DMS153 (cell line): Measurements from ENCODE around the gene CHAC2.
A peak's percentile ranks its signal among the peaks of the same experiment; 100 is the strongest.
"Not testable (repeated sequence)": the region's sequence is repeated elsewhere in the genome, so short reads cannot be mapped to it uniquely, and the experiment has no call there.

Experiments used
- DNase-seq: peaks from one replicate; lab custom pipeline; 2025; lab: John Stamatoyannopoulos, UW

CHAC2 gene

GRCh38 chr2:53778536-53779162 is 11.0 kb downstream of the CHAC2 start:
- DNase-seq = no peak

DNA sequence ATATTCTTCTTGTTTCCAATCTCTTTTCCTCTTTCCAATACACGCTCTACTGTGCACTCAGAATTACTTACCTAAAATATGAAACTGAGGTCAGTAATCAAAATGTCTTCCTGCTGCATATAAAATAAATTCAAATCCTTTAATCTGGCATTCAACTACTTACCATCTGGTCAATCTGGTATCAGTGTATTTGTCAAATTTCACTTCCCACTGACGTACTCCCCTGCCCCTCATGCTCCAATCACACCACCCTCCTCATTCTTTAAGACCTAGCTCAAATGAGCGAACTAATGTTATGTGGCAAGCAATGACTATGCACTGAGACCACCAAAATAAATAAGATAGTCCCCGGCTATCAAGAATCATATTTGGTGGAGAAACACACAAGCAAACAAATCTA is 12.5 kb downstream of the CHAC2 start:
- DNase-seq = no peak

DNA sequence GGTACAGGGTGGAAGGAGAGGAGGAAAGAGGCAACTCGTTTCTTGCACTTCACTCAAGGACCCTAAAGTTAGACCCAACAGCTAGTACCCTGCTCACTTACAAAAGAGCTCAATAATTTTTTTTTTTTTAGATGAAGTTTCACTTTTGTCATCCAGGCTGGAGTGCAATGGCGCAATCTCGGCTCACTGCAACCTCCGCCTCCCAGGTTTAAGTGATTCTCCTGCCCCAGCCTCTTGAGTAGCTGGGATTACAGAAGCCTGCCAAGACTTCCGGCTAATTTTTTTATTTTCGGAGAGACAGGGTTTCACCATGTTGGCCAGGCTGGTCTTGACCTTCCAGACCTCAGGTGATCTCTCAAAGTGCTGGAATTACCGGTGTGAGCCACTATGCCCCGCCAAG is 15.1 kb downstream of the CHAC2 start:
- no peak for DNase-seq

DNA sequence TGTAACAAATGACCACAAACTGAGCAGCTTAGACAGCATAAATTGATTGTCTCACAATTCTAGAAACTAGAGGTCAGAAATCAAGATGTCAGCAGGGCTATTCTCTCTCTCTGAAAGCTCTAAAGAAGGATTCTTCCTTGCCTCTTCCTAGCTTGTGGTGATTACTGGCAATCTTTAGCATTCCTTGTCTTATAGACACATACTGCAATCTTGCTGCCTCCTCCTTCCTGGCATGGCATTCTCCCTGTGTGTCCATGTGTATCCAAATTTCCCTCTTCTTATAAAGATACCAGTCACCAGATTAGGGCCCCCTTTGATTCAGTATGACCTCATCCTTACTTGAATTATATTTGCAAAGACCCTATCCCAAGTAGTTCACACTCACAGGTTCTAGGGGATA is 16.8 kb downstream of the CHAC2 start:
- no peak for DNase-seq

GRCh38 chr2:53785366-53785765 is 17.8 kb downstream of the CHAC2 start:
- DNase-seq = no peak

DNA sequence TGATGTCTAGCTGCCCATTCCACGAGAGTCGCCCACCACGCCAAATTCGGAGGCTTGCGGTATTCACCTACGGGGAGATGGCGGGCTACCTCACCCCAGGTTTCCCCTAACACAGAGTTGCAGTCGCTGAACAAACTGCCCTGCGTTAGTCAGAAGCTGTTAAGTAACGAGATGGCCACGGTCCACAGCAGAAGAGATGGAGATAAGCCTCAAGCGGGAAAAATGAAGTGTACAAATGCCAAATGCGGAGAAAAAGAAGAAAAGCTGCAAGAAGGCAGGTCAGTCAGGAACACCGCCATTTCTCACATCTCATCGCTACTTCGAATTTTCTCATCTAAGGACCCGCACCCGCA is 18.7 kb downstream of the CHAC2 start:
- DNase-seq = no peak

DNA sequence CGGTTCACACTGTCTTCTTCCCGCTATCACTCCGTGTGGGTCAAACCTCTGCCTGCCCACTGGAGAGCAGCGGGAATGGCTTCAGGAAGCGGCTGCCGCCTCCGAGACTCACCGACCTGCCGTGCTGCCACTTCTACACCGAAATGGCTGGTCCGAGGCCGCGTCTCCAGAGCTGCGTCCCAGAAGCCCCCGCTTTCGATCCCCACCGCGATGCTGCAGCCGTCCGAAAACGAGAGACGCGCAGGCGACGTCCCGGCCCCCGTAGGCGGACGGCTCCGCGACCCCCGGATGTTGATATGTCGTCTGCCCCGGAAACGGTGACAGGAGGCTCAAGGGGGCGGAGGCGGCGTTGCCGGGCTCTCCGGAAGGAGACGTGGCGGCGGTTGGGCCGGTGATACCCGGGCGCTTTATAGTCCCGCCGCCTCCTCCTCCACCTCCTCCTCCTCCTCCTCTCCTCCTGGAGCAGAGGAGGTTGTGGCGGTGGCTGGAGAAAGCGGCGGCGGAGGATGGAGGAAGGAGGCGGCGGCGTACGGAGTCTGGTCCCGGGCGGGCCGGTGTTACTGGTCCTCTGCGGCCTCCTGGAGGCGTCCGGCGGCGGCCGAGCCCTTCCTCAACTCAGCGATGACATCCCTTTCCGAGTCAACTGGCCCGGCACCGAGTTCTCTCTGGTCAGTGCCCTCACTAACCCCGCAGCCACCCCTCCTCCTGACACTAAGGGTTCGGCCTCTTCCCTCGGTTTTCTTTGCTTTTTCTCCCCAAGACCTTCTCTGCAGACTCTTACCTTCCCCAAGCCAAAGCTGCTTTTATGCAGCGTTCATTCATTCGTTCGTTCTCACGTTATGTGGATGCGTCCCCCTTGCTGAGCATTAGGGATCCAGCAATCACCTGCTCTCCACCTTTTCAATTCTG is 19.4 kb downstream of the CHAC2 start, which contains the start of the genes ASB3 and ERLEC1:
ASB3 (minus strand) TSS at position 249 of the 909 bp plus-strand sequence. CDS start 21,381 bp downstream, outside the sequence.
ERLEC1 (plus strand) TSS at position 340 of the 909 bp plus-strand sequence; CDS start at position 507, 167 bp downstream.
- DNase-seq = peak; percentile 73

- no peak for DNase-seq
Measured at GRCh38 chr2:53787614-53788289, 20.1 kb downstream of the CHAC2 start.

DNA sequence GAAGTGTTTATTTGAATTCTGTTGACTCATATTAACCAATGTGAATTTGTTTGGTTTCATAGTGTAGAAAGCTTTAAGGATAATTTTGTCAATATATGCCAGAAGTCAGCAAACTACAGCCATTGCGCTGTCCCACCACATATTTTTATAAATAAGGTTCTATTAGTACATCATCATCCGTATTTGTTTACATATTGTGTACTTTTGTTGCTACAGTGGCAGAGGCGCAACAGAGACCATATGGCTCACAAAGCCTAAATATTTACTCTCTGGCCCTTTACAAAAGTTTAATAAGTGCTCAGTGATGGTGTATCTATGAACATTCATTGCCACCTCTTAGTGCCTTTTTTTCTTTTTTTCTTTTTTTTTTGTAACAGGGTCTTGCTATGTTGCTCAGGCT is 25.7 kb downstream of the CHAC2 start:
- DNase-seq = no peak

GRCh38 chr2:53793821-53794220 is 26.2 kb downstream of the CHAC2 start:
- no peak for DNase-seq

GRCh38 chr2:53801547-53801946 is 33.9 kb downstream of the CHAC2 start:
- DNase-seq = no peak

DNA sequence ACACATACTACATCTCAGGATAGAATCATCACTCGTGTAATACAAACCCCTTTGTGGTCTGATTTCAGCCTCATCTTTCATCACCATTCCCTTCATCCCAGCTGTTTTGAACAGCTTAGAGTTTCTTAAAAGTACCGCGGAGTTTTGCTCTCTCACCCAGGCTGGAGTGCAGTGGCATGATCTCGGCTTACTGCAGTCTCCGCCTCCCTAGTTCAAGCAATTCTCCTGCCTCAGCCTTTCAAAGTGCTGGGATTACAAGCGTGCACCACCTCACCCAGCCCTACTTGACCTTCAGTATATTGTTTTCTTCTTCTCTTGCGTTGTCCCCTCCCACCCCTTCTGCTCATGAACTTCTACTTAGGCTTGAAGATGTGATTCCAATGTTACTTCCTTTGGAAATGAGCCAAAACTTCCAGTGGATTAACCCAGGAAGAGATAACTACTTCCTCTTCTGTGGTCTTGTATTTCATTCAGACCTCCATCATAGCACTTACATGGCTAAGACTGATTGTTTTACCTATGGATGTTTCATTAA is 35.1 kb downstream of the CHAC2 start:
- no peak for DNase-seq

GRCh38 chr2:53811601-53812000 is 44.0 kb downstream of the CHAC2 start:
- DNase-seq = no peak

DNA sequence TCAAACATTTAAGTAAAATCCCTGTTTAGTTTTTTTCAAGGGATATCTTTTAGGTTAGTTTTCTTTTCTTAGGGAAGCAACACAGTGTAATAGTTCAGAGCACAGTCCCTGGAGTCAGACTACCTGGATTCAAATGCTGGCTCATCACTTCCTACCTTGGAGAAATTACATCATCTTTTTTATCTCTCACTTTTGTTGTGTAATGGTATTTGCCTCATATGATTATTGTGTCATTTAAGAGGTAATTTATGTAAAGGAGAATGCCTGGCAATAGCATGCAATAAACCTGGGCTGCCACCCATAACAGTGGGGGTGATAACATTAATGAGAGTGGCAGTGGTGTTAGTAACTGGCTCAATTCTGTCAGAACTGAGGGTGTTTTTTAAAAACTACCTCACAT is 45.5 kb downstream of the CHAC2 start:
- DNase-seq = no peak

DNA sequence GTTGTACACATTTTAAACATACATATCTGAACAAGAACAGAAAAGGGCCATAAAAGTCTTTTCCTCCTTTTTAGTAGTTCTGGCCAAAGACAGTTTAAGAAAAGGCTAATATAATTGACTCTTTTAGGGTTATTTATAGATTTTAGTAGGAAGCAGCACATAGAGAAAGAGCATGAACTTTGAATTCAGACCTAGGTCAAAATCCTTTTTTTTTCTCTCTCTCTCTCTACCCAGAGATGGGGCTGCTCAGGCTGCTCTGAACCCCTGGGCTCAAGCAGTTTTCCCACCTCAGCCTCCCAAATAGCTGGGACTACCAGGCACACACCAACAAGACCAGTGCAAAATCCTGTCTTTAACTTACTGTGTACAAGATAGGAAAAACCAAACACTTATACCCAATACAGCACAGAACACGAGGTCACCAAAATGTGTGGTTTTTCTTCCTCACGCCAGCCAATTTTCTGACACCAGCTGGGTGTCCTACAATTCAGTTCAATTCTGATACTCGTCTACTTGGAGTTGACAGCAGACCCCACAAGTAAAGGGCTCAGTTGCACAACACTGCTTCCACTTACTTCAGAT is 51.3 kb downstream of the CHAC2 start:
- no peak for DNase-seq

DNA sequence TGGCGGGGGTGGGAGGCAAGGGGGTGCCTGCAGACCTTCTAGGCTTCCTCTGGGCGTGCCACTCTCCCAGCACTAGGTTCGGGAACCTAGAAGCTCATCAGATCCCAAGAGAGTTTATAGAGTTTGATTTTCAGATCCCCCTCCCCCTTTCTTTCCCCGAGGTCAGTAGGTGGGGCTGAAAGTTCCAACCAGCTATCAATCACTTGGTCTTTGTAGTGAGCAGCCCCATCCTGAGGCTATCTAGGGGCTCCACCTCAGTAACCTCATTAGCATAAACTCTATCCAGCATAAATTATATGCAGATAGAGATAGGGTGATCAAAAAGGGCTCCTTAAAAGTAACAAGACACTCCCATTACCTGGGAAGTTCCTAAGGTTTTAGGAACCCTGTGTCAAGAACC is 52.0 kb downstream of the CHAC2 start:
- no peak for DNase-seq

DNA sequence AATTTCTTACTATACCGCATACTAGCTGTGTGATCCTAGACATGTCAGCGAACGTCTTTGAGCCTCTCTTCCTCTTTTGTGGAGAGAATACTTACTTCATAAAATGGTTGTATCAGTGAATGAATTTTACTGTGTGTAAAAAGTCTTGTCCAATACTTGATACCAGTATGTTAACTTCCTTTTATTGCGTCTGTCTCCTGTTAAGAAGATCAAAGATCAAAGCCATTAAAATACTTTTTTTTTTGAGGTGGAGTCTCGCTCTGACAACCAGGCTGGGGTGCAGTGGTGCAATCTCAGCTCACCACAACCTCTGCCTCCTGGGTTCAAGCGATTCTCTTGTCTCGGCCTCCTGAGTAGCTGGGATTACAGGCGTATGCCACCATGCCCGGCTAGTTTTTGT is 52.4 kb downstream of the CHAC2 start:
- no peak for DNase-seq

GRCh38 chr2:53820711-53821110 is 53.1 kb downstream of the CHAC2 start:
- DNase-seq = no peak

DNA sequence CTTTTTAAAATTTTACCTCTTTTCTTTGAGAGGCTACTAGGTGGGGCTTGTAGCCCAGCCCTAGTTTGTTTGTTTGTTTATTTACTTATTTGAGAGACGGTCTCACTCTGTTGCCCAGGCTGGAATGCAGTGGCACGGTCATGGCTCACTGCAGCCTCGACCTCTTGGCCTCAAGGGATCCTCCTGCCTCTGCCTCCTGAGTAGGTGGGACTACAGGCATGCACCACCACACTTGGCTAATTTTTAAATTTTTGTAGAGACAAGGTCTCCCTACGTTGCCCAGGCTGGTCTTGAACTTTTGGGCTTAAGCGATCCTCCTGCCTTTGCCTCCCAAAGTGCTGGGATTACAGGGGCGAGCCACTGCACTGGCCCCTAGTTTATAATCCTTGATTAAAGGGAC is 54.2 kb downstream of the CHAC2 start:
- no peak for DNase-seq

GRCh38 chr2:53823639-53824038 is 56.0 kb downstream of the CHAC2 start:
- not testable (repeated sequence) for DNase-seq
